Upper lobe of left lung (tissue), 6 donors: ENCODE measurements around the gene FAF2. TPM values are rescaled to one million over a fixed set of nuclear protein-coding genes. Genes with fewer than 3 reads are reported as not detected.

Source experiments
- ATAC-seq, 2 donors: fragments of 200-7000 bp; cut with Tn5 transposase; one replicate each; pipeline ENCODE4 v1.9.1; 2022; ENCODE audit warnings: mild to moderate bottlenecking in 2 of 2, moderate library complexity in 2 of 2; ENCODE audit not compliant: low FRiP score in 2 of 2
- DNase-seq, 2 donors: peaks; one replicate each; pipeline ENCODE4 v3.0.0-alpha.2; 2019 to 2020
- H3K27ac ChIP-seq, 4 donors: fragments of 200-600 bp; sonication (generic); one replicate each; pipeline ENCODE4 v1.5.1; 2016 to 2019
- H3K27me3 ChIP-seq, 4 donors: fragments of 200-600 bp; sonication (generic); one replicate each; pipeline ENCODE4 v1.5.1; 2017 to 2019
- H3K36me3 ChIP-seq, 4 donors: fragments of 200-600 bp; sonication (generic); one replicate each; pipeline ENCODE4 v1.5.1; 2016 to 2019
- H3K4me1 ChIP-seq, 4 donors: fragments of 200-600 bp; sonication (generic); one replicate each; pipeline ENCODE4 v1.5.1; 2018 to 2019
- H3K4me3 ChIP-seq, 4 donors: fragments of 200-600 bp; sonication (generic); one replicate each; pipeline ENCODE4 v1.5.1; 2017 to 2019; ENCODE audit warnings: mild to moderate bottlenecking in 2 of 4, moderate library complexity in 1 of 4
- H3K9me3 ChIP-seq, 4 donors: fragments of 200-600 bp; sonication (generic); one replicate each; pipeline ENCODE4 v1.5.1; 2018 to 2019
- CTCF ChIP-seq, 6 experiments: fragments of 450-650 bp in 4 of 6; fragments of 200-600 bp in 2 of 6; sonication (generic) in 2 of 6; IDR thresholded peaks; one replicate each; pipeline ENCODE4 v1.5.1; 2016 to 2019; ENCODE audit warnings: antibody characterized with exemption in 6 of 6
- EP300 ChIP-seq, 4 donors: sonication (generic); formaldehyde crosslinking; IDR thresholded peaks; one replicate each; pipeline ENCODE4 v1.5.1; 2017; ENCODE audit warnings: antibody characterized with exemption in 4 of 4, control low read depth in 2 of 4
- POLR2A ChIP-seq, 4 donors: fragments of 450-650 bp; IDR thresholded peaks; one replicate each; pipeline ENCODE4 v1.5.1; 2016 to 2017; ENCODE audit warnings: antibody characterized with exemption in 4 of 4, mild to moderate bottlenecking in 2 of 4
- POLR2AphosphoS5 ChIP-seq, 2 donors: sonication (generic); formaldehyde crosslinking; IDR thresholded peaks; one replicate each; pipeline ENCODE4 v1.5.1; 2017; ENCODE audit warnings: antibody characterized with exemption in 2 of 2
- WGBS, 2 donors: methylation state at CpG; one replicate each; pipeline ENCODE4 v1.1.5; 2017 to 2018; 5-methylcytosine and 5-hydroxymethylcytosine counted together
- total RNA-seq, 6 donors: library from RNA; depleted of rRNA in 4 of 6; stranded (reverse); fragments of >200 nt in 4 of 6; gene quantifications; one replicate each; pipeline versions ENCODE4 v1.1.0 to v1.2.1, GENCODE V29; 2016 to 2021
- donor health status: DM: no; HTN: no; CAD: no; lungs with moderate emphysema.
- donor health status: DM: no; HTN: yes; CAD: no; lungs with severe emphysema.

FAF2 gene
- total RNA-seq, 6 donors from 2014 or later = 11.5 to 33.0 (median 30.0) TPM

GRCh38 chr5:176508603-176509002 is 60.4 kb downstream of the FAF2 start:
- H3K36me3 ChIP-seq = peaks cover 22 to 63% (median 36%) of the 10 kb centered on the region in 4 donors
- WGBS, 2 donors = 86 to 90% methylated on average over 4 of the region's 4 CpGs
- ATAC-seq (no peak), DNase-seq (no peak)
- H3K4me3 ChIP-seq = no peak overlapping the region
- H3K9me3 ChIP-seq = no peaks in the 10 kb centered on the region
- no peak overlapping the region for H3K27ac ChIP-seq
- H3K27me3 ChIP-seq = no peaks in the 10 kb centered on the region
- TF ChIP-seq CTCF (IDR thresholded peaks at IDR 0.05) (no peak), POLR2A (IDR thresholded peaks at IDR 0.05) (no peak), POLR2AphosphoS5 (IDR thresholded peaks at IDR 0.05) (no peak), EP300 (IDR thresholded peaks at IDR 0.05) (no peak)
- no peaks in the 10 kb centered on the region for H3K4me1 ChIP-seq

- no peaks in the 10 kb centered on the region for H3K4me1 ChIP-seq
- DNase-seq = no peak
- no peaks in the 10 kb centered on the region for H3K9me3 ChIP-seq
- no peak overlapping the region for H3K27ac ChIP-seq
- H3K27me3 ChIP-seq = no peaks in the 10 kb centered on the region
- ATAC-seq = no peak
- 90 to 91% methylated on average over 12 of the region's 12 CpGs for WGBS, 2 donors
- TF ChIP-seq EP300 (IDR thresholded peaks at IDR 0.05) (no peak), POLR2AphosphoS5 (IDR thresholded peaks at IDR 0.05) (no peak), POLR2A (IDR thresholded peaks at IDR 0.05) (no peak), CTCF (IDR thresholded peaks at IDR 0.05) (no peak)
- peaks cover 0 to 14% (median under 1%) of the 10 kb centered on the region in 4 donors for H3K36me3 ChIP-seq
- no peak overlapping the region for H3K4me3 ChIP-seq
Measured at GRCh38 chr5:176513788-176514187, 65.6 kb downstream of the FAF2 start.

- WGBS, 2 donors = 74 to 88% methylated on average over 11 of the region's 11 CpGs
- no peak for DNase-seq
- no peak for TF ChIP-seq POLR2A (IDR thresholded peaks at IDR 0.05)
- no peak for TF ChIP-seq POLR2AphosphoS5 (IDR thresholded peaks at IDR 0.05)
- TF ChIP-seq CTCF (IDR thresholded peaks at IDR 0.05) = no peak
- TF ChIP-seq EP300 (IDR thresholded peaks at IDR 0.05) = no peak
- Histone ChIP-seq H3K4me3 (no peak overlapping the region), H3K9me3 (no peaks in the 10 kb centered on the region), H3K27ac (no peak overlapping the region), H3K27me3 (no peaks in the 10 kb centered on the region), H3K36me3 (peaks cover 0 to 8% (median 0%) of the 10 kb centered on the region in 4 donors), H3K4me1 (no peaks in the 10 kb centered on the region)
- no peak for ATAC-seq
Measured at GRCh38 chr5:176514244-176514950, 66.2 kb downstream of the FAF2 start.

GRCh38 chr5:176515396-176515795 is 67.2 kb downstream of the FAF2 start:
- no peak overlapping the region for H3K4me3 ChIP-seq
- H3K36me3 ChIP-seq = no peaks in the 10 kb centered on the region
- no peak overlapping the region for H3K27ac ChIP-seq
- no peaks in the 10 kb centered on the region for H3K9me3 ChIP-seq
- ATAC-seq = no peak
- H3K27me3 ChIP-seq = no peaks in the 10 kb centered on the region
- TF ChIP-seq POLR2AphosphoS5 (IDR thresholded peaks at IDR 0.05) = no peak
- TF ChIP-seq POLR2A (IDR thresholded peaks at IDR 0.05) = no peak
- TF ChIP-seq CTCF (IDR thresholded peaks at IDR 0.05) = no peak
- no peak for TF ChIP-seq EP300 (IDR thresholded peaks at IDR 0.05)
- 74 to 85% methylated on average over 4 of the region's 4 CpGs for WGBS, 2 donors
- H3K4me1 ChIP-seq = no peaks in the 10 kb centered on the region
- DNase-seq = no peak
